ENCODE results near the gene CCDC32. TPM values are rescaled to one million over a fixed set of nuclear protein-coding genes. Genes with fewer than 3 reads are reported as not detected.

CCDC32 gene
- total and polyA plus RNA-seq, 12 donors = 16.0 to 37.5 (median 23.5) TPM

DNA sequence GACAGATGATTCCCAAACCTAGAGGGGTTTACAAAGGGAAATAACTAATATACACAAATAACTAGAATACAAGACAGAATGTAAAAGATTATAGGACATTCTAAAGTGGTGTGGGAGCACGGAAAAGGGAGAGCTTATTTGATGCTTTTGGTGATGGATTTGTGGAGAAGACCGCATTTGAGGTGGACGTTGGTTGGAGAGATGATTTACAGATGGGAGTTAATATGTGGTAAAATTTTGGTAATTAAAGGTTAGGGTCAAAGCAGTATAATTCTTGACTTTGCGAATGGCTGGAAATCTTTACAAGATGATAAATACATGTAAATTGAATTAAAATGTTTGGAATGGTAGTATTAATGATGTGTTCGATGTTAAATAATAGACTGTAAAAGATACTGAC is 30.4 kb upstream of the CCDC32 start:
- TF ChIP-seq, protein P1, sequence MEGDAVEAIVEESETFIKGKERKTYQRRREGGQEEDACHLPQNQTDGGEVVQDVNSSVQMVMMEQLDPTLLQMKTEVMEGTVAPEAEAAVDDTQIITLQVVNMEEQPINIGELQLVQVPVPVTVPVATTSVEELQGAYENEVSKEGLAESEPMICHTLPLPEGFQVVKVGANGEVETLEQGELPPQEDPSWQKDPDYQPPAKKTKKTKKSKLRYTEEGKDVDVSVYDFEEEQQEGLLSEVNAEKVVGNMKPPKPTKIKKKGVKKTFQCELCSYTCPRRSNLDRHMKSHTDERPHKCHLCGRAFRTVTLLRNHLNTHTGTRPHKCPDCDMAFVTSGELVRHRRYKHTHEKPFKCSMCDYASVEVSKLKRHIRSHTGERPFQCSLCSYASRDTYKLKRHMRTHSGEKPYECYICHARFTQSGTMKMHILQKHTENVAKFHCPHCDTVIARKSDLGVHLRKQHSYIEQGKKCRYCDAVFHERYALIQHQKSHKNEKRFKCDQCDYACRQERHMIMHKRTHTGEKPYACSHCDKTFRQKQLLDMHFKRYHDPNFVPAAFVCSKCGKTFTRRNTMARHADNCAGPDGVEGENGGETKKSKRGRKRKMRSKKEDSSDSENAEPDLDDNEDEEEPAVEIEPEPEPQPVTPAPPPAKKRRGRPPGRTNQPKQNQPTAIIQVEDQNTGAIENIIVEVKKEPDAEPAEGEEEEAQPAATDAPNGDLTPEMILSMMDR (IDR thresholded peaks at IDR 0.05) = no peak
- intact Hi-C loops (cut with DNase I) = loop anchor here in 3 of 10 donors (10.0 kb wide), 2 partner anchors 80 to 300 kb away; partner anchors contain the start of gene VPS18 (in 2 of the 3)
- Histone ChIP-seq H3K27me3 (no peaks in the 10 kb centered on the region), H3K36me3 (no peaks in the 10 kb centered on the region), H3K4me3 (peak overlapping the region in 7 of 10 donors; percentile 49 to 88 (median 62)), H3K4me1 (peaks cover 0 to 24% (median 12%) of the 10 kb centered on the region in 9 donors), H3K9me3 (no peaks in the 10 kb centered on the region), H3K27ac (no peak overlapping the region)
- ATAC-seq (no peak), DNase-seq (no peak)
- WGBS, 2 donors = 29 to 43% methylated on average over 5 of the region's 5 CpGs

DNA sequence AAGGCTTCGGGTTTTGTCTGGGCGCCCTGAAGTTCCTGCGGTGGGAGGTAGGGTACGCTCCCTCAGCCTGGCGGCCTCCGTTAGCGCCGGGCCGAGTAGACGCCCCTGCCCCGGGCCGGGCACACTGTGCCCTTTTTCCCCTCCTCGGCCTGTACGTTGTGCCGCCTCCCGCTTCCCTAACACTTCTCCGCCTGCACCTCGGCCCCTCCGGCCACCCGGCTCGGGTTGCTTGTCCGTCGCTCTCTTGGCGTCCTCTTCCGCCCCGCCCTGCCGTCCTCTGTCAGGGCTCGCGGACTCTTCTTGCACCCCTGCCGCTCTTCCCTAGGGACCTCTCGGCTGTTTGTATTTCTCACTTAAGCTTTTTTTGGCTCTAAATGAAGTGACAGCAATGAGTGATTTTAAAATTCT is 29.6 kb upstream of the CCDC32 start:
- Histone ChIP-seq H3K4me3 (peak overlapping the region; percentile 41 to 88 (median 62)), H3K4me1 (peaks cover 0 to 32% (median 12%) of the 10 kb centered on the region in 9 donors), H3K27me3 (no peaks in the 10 kb centered on the region), H3K9me3 (no peaks in the 10 kb centered on the region), H3K36me3 (no peaks in the 10 kb centered on the region), H3K27ac (peak overlapping the region in 8 of 10 donors; percentile 72 to 97 (median 90))
- 0 to 1% methylated on average over 31 of the region's 31 CpGs for WGBS, 2 donors
- intact Hi-C loops (cut with DNase I) = loop anchor here in 6 of 10 donors (5.0 to 10.0 kb wide), 3 partner anchors 80 to 300 kb away; partner anchors contain the start of gene VPS18 (in 5 of the 6)
- DNase-seq (peak; percentile 32 to 51), ATAC-seq (peak; percentile 2 to 75 (median 48))
- TF ChIP-seq, protein P1 (IDR thresholded peaks at IDR 0.05) = peak in 2 of 9 donors; percentile 4 to 11

DNA sequence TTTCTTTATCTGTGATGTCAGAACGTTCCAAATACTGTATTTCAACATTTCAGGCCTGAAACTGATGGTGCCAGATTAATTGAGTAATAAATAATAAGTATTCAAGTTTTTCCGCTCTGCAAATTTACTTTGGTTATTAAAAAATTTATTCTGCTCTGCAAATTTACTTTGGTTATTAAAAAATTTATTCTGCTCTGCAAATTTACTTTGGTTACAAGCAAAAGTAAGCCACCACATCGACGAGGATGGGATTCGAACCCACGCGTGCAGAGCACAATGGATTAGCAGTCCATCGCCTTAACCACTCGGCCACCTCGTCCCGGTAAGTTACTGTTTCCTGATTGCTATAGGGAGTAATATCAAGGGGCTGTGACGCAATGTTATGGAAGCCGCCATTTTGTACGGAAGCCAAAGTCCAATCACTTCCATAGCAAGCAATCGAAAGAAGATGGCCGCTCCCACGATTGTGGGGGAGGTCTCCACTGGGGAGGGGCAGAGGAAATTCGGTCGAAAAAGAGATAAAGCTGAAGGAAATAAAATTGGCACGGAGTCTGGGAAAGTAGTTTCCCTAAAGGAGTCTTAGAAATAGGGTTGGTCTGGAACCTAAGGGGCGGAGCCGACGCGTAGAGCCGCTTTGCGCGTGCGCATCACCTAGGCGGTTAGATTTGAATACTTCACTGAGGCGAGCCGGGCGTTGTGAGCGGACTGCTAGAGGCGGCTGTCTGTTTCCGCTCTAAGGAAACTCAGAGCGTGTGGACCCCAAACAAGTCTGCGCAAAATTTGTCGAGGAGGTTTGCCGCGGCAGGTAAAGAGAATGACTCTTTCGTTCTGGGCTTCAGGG is 29.0 kb upstream of the CCDC32 start, which contains the start of gene KNL1:
Gene KNL1, plus strand, starts transcription at position 662 of the 841 bp plus-strand sequence. CDS start 8,683 bp downstream, outside the sequence.
- H3K4me1 ChIP-seq = peaks cover 0 to 33% (median 12%) of the 10 kb centered on the region in 9 donors
- no peaks in the 10 kb centered on the region for H3K36me3 ChIP-seq
- TF ChIP-seq, protein P1 (IDR thresholded peaks at IDR 0.05) = peak in 1 of 9 donors; percentile 18
- WGBS, 2 donors = 3 to 4% methylated on average over 41 of the region's 41 CpGs
- H3K27ac ChIP-seq = peak within 1 kb of the TSS; percentile 55 to 97 (median 89)
- ATAC-seq = peak; percentile 94 to 97 (median 96)
- H3K9me3 ChIP-seq = no peaks in the 10 kb centered on the region
- no peaks in the 10 kb centered on the region for H3K27me3 ChIP-seq
- DNase-seq = peak; percentile 85 to 95
- intact Hi-C loops (cut with DNase I) = loop anchor here in 6 of 10 donors (5.0 to 10.0 kb wide), 3 partner anchors 79 to 301 kb away; partner anchors contain the start of gene VPS18 (in 5 of the 6)
- H3K4me3 ChIP-seq = peak within 1 kb of the TSS; percentile 41 to 88 (median 62)

DNA sequence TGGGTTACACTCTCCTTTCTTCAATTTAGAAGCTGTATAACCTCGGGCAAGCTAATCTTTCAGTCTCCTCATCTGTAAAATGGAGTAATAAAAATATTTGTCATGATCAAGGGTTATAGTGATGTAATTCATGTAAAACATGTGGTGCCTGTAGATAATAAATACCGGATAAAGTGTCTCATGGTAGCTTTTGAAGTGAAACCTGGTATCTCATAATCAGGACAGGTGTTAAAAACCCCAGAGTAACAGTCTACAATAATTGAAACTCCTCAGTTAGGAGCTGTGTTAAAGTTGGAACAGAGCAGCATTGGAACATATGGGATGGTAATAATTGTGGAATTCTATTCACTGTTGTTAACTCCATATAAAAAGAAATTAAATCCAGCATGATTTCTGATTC is 28.3 kb upstream of the CCDC32 start:
- TF ChIP-seq, protein P1 (IDR thresholded peaks at IDR 0.05) = no peak
- H3K36me3 ChIP-seq = no peaks in the 10 kb centered on the region
- H3K27me3 ChIP-seq = no peaks in the 10 kb centered on the region
- intact Hi-C loops (cut with DNase I) = loop anchor here in 6 of 10 donors (5.0 to 10.0 kb wide), 3 partner anchors 78 to 302 kb away; partner anchors contain the start of gene VPS18 (in 5 of the 6)
- peak overlapping the region in 2 of 10 donors; percentile 72 to 97 for H3K27ac ChIP-seq
- ATAC-seq = no peak
- H3K9me3 ChIP-seq = no peaks in the 10 kb centered on the region
- peak overlapping the region in 4 of 10 donors; percentile 62 to 88 (median 70) for H3K4me3 ChIP-seq
- DNase-seq = no peak
- 75 to 80% methylated on average over 2 of the region's 2 CpGs for WGBS, 2 donors
- peaks cover 0 to 33% (median 12%) of the 10 kb centered on the region in 9 donors for H3K4me1 ChIP-seq
